Activated T-helper 1 cell treated with anti-CD3 and anti-CD28 coated beads, Interleukin-2, amount 50 U/mL, for 16 hours (primary cell): ENCODE measurements around the gene SLC6A3.
"Not testable (repeated sequence)": the region's sequence is repeated elsewhere in the genome, so short reads cannot be mapped to it uniquely, and the experiment has no call there.

ENCODE experiments used
- DNase-seq, 2 donors: peaks; one replicate each; pipeline ENCODE4 v3.0.0-alpha.2; 2020; ENCODE audit warnings: low read depth in 1 of 2, low spot score in 1 of 2

The SLC6A3 gene

DNA sequence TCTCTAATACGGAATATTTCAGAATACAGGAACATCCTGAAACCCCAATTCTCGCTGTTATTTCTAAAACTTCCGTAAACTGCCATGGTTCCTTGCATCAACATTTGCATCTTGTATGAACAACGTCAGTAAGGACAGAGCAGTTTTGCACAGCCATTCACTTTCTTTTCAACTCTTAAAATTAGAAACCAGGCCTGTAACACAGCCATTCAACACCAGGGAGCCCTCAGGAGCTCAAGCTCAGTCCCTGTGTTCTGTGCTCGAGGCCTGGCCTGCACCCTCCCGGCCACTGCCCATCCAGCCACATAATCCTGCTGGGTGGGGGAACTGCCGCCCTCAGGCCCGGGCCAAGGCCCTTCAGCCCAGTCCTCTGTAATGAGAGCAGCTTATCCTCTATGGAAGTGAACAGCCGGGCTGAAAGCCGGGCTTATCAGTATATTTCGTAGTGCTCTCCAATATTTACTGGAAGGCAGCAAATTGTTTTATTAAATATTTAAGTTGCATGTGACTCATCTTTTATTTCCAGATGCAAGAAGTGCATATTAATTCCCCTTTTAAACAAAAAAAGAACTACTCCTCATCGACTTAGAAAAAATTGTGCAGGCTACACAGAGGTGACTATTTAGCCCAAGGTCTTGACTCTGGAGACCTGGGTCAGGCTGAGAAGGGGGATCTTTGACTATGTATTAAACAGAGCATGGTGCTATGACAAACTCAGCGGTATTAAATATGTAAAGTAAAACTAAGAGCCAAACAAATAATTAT lies 33.2 kb upstream of the SLC6A3 start:
- no peak for DNase-seq

DNA sequence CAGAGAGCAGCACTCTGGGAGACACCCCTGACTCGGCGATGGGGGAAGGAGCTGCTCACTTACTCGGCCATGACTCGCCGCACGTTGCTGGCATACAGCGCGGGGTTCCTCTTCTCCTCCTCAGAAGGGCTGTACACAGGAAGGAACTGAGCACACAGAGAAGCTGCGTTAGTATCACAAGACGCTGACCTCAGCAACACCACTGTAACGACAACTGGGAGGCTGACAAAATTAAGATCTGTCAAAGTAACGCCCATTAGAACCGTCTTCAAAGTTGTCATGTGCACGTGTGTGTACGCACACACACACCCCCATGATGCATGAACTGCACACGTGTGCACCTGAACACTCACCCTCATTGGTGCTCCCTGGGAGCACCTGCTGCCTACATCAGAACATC lies 32.1 kb upstream of the SLC6A3 start:
- DNase-seq: no peak

DNA sequence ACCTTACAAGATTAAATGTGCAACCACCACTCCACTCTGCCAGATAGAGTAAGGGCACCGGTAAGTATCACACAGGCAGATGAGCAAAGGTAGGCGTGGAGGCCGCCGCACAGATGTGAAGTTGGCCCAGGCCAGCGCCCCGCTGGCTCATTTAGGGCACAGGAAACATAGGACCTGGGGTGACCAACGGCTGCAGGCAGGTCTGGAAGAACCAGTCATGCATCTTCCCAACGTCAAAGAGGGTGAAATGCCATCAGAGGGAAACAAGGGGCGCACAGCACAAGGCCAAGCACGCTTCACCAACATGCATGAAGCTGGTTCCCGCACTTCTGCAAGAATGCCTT lies 31.7 kb upstream of the SLC6A3 start:
- no peak for DNase-seq

DNA sequence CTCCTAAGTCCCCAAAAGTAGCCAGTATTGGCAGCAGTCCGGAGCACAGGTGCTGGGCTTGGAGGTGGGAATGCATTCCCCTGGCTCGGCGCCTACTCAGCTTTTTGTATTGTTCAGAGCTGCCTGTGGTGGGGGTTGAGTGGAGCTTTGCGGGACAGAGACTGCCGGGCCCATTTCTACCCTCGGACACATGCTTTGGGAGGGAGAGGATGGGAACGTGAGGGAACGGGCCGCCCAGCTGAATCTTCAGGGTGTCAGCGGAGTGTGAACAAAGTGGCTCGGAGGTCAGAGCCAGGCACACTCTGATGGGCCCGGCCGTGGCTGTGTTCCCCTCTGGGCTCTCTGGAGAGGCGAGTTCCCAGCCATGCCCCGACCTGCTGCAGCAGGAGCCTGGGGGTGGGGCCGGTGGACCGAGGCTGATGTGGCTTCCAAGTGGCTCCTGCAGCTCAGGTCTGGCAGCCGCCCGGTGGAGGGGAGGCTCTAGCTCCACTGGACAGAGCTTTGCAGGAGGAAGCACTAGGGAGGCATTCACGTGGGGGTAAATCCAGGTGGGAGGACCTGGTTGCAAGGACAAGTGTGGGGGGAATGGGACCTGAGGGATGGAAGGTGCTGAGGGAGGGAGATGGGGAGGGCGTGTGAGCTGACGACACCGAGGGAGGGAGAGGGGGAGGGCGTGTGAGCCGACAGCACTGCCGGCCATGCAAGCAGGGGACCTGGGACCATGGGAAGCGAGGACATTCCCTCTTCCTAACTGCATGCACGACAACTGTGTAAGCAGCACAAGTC lies 31.1 kb upstream of the SLC6A3 start:
- DNase-seq: no peak

DNA sequence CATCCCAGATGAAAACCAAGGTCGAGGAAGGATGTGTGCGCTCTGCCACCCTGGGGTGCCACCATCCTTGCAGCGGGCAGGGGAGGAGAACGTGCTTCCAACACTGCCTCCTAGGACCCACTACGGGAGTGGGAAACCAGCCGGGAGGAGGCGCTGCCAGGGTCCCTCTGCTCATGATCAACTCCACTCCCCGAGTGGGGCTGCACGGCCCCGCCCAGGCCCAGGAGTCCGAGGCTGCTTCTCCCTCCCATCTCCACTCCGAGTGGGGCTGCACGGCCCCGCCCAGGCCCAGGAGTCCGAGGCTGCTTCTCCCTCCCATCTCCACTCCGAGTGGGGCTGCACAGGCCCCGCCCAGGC lies 30.3 kb upstream of the SLC6A3 start:
- DNase-seq: not testable (repeated sequence)

DNA sequence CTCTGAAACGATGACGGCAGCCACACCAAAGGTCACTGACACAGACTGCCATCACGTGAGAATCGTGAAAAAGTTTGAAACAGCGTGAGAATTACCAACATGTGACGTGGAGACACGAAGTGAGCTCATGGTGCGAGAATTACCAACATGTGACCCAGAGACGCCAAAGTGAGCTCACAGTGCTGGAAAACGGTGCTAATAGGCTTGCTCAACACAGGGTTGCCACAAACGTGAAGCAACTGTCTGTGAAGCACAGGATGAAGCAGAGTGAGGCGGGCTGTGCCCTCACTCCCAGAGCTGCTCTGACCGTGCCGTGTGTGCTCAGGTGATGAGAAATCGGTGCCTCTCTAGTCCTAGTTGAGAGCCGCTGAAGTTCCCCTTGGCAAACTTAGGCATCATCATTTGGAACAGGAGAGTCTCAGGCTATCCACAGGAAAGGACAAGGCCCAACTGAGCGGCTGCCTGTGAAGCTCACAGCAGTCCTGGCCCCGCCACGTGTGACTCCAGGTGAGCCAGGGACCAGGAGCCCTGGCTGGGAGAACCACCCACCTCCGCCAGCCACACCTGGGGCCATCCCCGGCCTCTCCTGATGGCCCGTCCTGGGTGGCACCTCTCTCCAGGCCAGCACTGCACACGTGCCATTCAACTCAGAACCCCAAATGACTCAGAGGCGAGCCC lies 29.8 kb upstream of the SLC6A3 start:
- DNase-seq: no peak

DNA sequence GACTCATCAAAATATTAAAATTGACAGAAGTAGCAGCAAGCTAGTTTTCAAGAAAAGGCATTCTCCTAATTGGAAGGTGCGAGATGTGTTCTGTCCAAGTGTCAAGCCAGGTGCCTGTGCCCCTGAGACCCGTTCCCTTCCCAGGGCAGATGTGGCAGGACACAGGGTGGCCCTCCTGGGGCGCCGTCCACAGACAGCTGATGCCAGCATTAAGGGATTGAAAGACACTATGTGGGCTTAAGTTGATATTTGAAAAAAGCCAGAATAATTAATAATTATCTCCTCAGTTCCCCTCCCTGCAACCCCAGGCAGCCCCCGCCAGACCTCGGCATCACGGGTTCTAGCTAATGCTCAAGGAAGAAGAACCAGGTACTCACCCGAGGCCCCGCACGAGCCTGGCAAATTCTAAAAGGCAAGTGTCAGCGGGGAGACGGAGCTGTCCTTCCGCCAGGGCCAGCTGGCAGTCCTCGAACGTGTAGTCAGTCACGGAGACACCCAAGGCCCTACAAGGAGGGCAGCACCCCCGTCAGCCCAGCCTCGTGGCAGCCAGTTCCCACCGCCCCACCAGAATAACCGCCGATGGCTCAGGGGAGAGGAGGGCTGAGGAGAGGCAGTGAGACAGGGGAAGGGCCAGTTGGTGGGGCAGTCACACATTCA lies 29.1 kb upstream of the SLC6A3 start:
- no peak for DNase-seq

DNA sequence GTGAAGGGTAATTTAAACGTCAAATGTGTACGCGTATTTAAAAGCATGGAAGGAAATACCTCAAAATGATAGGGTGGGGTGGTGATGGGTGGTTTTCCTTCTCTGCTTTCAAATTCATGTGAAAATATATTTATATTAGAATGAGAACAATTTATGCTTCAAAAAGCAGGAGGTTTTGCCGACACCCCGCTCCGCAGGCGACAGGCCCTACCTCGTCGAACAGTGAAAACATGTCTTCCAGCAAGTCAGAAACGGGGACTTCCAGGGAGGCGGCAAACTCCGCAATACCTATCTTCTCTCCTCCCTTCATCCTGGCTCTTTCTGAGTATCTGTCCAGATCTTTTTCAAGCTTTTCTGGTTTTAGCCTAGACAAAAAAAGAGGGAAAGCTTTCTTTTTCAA lies 28.5 kb upstream of the SLC6A3 start:
- no peak for DNase-seq

DNA sequence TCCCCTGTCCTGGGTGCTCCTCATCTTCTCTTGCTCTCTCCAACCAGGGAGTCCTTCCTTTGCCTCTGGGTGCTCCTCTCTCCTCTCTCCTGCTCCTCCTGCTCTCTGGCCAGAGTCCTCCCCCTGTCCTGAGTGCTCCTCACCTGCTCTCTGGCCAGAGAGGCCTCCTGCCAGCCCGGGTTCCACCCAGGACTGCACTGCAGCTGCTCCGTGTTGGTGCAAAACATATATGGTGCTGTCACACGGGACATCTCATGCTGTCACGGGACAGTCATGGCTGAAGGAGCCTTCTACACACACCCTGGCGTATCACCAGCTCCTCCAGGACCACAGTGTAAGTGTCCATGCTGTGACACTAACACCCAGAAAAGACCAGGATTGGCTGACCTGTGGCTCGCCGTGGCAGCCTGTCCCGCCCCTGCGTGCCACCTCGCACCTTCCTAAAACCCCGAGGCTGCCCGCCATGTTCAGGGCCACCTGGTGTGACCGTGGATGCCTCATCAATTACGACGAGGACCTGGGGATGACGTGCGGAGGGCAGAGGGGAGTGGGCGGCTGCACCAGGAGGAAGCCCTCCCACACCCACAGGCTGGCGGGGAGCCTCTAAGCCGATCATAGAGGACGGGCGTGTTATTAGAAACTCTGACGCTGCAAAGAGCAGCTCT lies 27.9 kb upstream of the SLC6A3 start:
- no peak for DNase-seq

DNA sequence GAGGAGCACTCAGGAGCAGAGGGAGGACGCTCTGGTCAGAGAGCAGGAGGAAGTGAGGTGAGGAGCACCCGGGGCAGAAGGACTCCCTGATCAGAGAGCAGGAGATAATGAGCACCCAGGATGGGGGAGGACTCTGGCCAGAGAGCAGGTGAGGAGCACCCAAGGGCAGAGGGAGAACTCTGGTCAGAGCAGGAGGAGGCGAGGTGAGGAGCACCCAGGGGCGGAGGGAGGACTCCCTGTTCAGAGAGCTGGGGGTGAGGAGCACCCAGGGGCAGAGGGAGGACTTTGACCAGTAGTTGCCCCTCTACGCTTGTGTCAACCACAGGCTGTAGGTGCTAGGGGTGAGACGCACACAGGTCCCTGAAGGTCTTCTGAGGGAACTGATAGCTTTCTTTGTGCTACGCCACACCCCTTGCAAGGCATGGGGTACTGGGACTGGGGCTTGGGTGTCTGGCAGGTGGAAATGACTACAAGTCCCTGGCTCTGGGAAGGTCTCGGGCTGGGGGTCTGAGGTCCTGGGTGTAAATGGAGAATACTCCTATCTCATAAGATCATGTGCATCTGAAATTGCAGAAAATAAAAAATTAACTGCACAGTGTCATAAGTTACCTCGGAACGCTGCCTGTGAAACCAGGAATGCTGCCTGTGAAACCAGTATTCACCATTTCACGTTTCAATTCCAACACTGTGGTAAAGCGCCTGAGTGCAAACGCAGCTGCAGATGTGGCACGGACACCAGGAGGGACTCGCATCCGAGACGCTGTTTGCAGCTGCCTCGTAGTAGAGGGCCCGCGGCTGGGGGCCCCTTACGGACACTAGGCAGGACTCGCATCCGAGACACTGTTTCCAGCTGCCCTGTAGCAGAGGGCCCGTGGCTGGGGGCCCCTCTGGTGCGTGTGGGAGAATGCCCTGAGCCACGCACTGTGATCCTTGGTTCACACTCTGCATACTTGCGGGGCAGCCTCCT lies 27.0 kb upstream of the SLC6A3 start:
- DNase-seq: no peak

DNA sequence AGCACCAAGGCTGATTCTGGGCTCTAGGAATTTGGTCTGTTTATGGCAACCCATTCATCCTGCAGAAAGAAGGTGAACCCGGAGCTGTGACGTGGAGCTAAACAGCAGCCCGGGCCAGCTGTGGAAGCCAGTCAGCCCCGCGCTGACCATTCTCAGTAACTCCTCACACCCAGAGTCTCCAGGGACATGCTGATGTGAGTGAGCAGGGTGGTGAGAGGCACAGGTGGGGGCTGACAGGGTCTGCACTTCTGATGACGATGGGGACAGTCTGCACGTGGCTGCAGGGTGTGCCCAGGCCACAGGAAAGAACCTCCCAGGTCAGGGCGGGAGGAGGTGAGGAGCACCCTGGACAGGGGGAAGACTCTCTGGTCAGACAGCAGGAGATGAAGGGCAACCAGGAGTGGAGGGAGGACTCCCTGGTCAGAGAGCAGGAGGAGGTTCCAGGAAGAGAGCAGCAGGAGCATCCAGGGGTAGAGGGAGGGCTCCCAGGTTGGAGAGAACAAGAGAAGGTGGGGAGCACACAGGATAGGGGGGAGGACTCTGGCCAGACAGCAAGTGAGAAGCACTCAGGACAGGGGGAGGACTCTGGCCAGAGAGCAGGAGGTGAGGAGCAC lies 26.1 kb upstream of the SLC6A3 start:
- DNase-seq: no peak

DNA sequence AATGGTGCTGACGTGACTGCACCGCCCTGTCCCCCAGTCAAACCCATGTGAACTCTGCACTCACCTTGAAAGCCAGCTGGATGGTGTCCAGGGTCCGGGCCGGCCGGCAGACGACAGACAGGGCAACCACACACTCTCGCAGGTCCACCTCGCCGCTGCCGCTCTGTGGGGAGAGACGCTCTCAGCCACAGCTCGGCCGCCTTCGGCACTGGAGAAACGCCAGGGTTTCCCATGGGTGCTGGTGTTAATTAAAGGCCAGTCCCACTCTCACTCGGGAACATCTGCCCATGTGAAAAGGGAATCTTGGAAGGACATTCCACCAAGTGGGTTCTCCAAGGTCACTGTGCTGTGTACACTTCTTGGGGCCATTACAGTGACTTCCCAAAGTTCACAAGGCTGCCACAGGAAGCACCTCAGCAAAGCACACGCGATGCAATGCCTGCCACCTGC lies 25.5 kb upstream of the SLC6A3 start:
- DNase-seq: no peak

DNA sequence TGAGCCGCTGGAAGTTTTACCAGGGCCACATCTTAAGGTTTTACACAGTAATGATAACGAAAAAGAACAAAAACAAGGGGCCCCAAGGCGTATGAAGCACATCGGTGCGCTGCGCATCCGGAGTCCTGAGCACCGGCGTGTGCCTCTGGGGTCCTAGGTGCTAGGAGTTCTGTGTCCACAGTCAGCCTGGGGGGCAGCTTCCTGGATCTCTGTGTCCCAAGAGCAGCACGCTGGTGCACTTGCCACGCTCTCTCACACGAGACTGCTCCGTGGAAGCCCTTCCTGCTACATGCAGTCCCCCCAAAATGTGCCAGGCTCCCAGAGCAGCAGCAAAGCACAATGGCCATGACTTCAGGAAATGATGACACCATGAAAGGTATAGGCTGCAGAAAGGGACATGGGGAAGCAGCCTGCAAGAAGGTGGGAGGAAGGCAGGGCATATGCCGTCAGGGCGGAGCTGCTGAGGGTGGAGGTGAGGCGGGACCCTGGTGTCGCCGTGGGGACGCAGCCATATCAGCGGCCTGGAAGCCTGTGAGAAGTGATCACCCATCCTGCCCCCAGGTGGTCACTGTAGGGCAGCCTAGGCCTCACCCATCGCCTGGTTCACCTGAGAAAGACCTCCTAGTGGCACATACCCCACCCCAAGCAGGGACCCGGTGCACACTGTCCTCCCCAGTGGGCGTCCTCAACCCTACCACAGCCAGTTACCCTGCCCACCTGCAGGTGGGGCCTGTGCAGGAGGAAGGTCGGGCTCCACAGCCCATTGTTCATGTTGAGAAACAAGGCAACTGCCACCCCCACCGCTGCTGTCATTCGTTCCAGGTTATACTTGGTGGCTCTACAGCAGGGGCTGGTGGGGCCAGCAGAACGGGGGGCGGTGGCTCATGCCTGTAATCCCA lies 23.6 kb upstream of the SLC6A3 start:
- no peak for DNase-seq

DNA sequence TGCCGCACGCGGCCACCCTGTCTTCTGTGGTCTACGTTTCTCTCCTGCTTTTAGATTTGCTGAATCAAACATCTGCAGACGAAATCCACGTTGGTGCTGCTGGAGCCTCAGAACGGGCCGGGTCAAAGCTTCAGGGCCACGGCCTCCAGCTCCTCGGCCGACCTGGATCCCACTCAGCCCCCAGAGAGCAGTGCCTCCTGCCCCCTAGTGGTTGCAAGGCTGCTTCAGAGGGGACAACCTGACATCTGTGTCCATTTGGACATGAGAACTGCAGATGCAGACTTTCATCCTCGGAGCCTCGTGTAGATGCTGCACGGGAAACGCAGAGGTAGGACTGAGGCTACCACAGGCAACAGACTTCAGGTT lies 23.0 kb upstream of the SLC6A3 start:
- no peak for DNase-seq

DNA sequence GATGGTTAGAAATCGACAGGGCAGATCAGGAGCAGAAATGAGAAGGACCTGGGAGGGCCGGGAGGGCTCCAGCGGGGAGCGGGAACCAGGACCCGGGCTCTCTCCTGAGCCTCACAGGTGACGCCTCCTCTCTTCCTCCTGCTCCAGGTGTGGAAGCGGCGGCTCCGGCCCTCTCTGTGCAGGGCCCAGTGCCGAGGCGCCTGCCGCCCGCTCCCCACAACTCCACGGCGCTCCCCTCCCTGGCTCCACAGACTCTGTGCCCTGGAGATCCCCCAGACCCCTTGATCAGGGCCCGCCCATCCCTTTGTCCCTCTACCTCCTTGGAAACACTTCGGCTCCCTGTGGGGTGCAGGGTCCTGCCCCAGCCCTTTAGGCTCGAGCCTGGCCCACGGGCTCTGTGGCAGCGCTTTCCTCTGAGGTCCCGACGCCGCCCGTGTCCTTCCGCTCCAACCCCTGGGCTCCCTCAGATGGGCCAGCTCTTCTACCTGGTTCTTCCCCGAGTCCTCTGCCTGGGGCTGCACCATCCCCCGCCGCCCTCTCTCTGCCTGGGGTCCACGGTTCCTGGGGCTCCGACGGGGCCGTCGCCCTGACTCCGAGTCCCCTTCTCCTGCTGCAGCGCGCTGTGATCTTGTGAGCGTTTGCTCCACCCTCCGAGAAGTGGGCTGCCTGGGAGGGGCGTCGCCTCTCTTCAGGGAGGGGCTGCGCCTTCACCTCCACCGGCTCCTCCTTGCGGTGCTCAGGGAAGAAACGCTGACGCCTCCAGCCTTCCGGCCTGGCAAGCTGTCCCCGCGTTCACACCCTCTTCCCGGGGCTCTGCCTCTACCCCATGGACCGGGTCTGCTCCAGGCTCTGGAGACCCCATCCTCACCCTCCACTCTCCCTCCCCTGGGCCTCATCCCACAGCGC lies 22.4 kb upstream of the SLC6A3 start:
- no peak for DNase-seq

DNA sequence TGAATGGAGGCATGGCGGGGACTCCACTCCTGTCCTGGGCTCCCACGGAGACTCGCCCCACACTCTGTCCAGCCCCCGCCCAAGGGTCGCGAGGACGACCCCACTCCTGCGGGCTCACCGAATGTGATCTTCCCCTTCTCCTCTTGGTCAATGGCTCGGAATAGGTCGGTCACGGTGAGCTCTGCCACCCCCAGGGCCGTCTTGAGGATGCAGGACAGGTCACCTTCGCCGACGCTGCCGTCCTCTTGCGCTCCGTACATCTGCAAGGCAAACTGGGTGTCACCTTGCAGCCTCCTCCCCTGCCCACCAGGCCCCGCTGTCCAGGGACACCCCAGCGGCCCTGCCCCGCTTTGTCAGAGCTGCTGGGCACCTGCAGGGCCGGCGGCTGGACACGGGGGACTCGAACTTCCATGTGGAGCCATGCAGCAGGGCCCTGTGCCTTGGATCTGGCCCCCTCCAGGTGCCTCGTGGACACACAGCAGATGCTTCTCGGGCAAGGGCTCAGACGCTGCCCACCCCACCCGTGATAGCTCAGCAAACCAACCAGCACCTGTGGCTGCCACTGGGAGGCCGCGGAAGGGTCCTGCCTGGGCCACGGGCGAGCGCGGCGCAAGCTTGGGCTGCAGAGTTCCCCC lies 21.5 kb upstream of the SLC6A3 start:
- DNase-seq: no peak

DNA sequence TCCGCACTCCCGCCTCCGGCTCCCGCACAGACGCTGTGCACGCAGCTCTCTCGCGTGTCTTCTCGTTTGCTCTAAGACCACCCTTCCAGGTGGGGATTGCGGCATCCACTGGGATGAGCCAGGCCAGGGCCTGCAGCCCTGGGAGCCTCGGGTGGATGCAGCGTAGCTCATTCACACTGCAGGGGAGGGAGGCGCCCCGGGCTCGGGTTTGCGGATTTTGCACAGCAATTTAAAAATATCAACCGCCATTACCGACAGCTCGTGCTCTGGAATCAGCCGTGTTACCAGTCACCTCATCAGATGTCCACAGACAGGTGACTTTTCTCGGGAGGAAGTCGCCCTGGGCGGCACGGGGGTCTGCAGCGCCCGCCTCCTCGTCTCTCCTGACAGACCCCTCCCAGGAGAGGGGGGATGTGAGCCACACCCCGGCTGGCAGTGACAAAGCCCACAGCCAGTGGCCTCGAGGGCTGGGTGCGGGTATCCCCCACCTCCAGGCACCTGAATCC lies 20.8 kb upstream of the SLC6A3 start:
- DNase-seq: no peak
